ENCODE measurements around the gene ANTKMT. TPM values are rescaled to one million over a fixed set of nuclear protein-coding genes. Genes with fewer than 3 reads are reported as not detected.
"Not testable (repeated sequence)": the region's sequence is repeated elsewhere in the genome, so short reads cannot be mapped to it uniquely, and the experiment has no call there.

The ANTKMT gene
- total RNA-seq, 2 donors from 2014 or later = 36.9 to 40.6 TPM

DNA sequence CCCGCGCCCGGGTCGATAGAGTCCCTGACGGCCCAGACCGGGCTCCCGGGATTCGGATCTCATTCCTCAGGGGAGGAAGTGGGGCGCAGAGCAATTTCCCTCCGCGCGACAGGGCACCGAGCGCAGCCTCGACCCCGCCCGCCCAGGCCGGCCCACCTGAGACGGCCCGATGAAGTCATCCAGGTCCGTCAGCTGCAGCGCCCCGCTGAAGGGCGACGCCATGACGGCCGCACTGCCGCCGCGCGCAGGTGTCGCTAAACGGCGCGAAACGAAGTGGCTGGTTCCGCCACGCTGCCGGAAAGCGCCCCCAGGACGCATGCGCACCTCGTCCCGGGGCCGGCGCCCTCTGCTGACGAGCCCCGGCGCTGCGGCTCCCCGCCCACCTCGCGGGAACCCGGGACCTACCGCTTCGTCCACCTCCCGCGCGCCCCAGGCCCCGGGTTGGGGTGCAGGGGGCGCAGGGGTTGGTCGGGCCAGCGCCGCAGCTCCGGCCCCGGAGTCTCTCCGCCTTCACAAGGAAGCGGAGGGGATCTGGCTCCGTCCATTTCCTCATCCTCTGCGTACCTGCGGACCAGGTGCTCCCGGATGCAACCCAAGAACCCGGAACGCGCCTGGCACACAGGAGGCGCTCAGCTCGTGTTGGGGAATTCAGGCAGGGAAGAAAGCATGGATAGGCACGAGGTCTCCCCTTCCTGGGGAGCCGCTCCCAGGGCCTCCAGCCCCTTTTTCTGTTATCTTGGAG is 20.0 kb downstream of the ANTKMT start, which contains the start of gene CIAO3:
Gene CIAO3 (minus strand): TSS at position 234 of the 742 bp plus-strand sequence. CDS start 12 bp downstream, at position 222.
- 0 to 1% methylated on average over 9 to 79 of the region's 79 CpGs for WGBS, 2 experiments (ENCODE audit: insufficient coverage in 1 of 2, insufficient read length in 1 of 2)
- H3K4me1 Mint-ChIP-seq = peaks cover 5% of the 10 kb centered on the region

DNA sequence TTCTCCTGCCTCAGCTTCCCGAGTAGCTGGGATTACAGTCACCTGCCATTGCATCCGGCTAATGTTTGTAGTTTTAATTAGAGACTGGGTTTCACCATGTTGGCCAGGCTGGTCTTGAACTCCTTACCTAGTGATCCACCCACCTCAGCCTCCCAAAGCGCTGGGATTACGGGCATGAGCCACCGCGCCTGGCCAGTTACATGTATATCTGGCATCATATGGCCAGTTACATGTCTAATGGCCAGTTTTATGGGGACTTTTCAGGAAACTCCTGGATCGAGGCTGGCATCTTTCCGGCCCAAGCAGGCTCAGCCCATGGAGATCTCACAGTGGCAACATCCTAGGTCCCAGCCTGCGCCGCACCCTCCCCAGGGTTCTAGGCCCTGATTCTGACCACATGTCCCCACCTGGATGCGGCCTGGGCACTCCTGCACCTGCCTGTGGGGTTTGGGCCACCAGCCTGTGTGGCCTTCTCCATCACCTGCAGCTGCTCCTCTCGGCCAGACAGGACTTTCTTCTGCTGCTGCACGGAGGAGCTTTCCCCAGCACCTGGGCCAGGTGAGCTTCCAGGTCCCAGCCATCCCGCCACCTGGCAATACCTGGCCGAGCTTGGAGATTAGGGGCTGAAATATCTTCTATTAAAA is 21.2 kb downstream of the ANTKMT start:
- no peaks in the 10 kb centered on the region for H3K27me3 Mint-ChIP-seq (ENCODE audit: insufficient read depth)
- peaks cover 14% of the 10 kb centered on the region for H3K36me3 Mint-ChIP-seq (ENCODE audit: low read depth)
- H3K9me3 Mint-ChIP-seq = no peaks in the 10 kb centered on the region
- 93 to 96% methylated on average over 10 to 15 of the region's 15 CpGs for WGBS, 2 experiments (ENCODE audit: insufficient coverage in 1 of 2, insufficient read length in 1 of 2)
- peaks cover 10% of the 10 kb centered on the region for H3K36me3 ChIP-seq (ENCODE audit: control insufficient read depth, insufficient read depth, low read length)
- peaks cover 5% of the 10 kb centered on the region for H3K4me1 Mint-ChIP-seq
- no peak overlapping the region for H3K9ac ChIP-seq (ENCODE audit: extremely low read depth, low read length, poor library complexity, severe bottlenecking)
- no peaks in the 10 kb centered on the region for H3K27me3 ChIP-seq (ENCODE audit: control insufficient read depth, insufficient read depth, low read length, poor library complexity, severe bottlenecking)
- no peak overlapping the region for H3K27ac ChIP-seq (ENCODE audit: low read depth, low read length)
- no peak for TF ChIP-seq CTCF (conservative IDR thresholded peaks at IDR 0.05)
- no peak overlapping the region for H3K4me3 ChIP-seq (ENCODE audit: low read length)
- no peak for DNase-seq
- no peak overlapping the region for H3K27ac Mint-ChIP-seq
- no peaks in the 10 kb centered on the region for H3K9me3 ChIP-seq (ENCODE audit: control insufficient read depth, low read length)
- H3K4me3 Mint-ChIP-seq = peak overlapping the region; percentile 68
- H3K4me1 ChIP-seq (ENCODE audit: control insufficient read depth, insufficient read depth, low read length) = no peaks in the 10 kb centered on the region

More for the DNA sequence above, 20.0 kb downstream of the ANTKMT start, which contains the start of gene CIAO3:
- DNase-seq = peak; percentile 97
- H3K27ac ChIP-seq (ENCODE audit: low read depth, low read length) = no peak within 1 kb of the TSS
- H3K4me3 Mint-ChIP-seq = peak within 1 kb of the TSS; percentile 68
- peak within 1 kb of the TSS; percentile 87 for H3K27ac Mint-ChIP-seq
- H3K9ac ChIP-seq (ENCODE audit: extremely low read depth, low read length, poor library complexity, severe bottlenecking) = peak within 1 kb of the TSS; percentile 80
- H3K9me3 Mint-ChIP-seq = no peaks in the 10 kb centered on the region
- H3K4me1 ChIP-seq (ENCODE audit: control insufficient read depth, insufficient read depth, low read length) = no peaks in the 10 kb centered on the region
- H3K36me3 ChIP-seq (ENCODE audit: control insufficient read depth, insufficient read depth, low read length) = peaks cover 19% of the 10 kb centered on the region
- no peaks in the 10 kb centered on the region for H3K9me3 ChIP-seq (ENCODE audit: control insufficient read depth, low read length)
- peaks cover 17% of the 10 kb centered on the region for H3K36me3 Mint-ChIP-seq (ENCODE audit: low read depth)
- H3K4me3 ChIP-seq (ENCODE audit: low read length) = peak within 1 kb of the TSS; percentile 85
- H3K27me3 ChIP-seq (ENCODE audit: control insufficient read depth, insufficient read depth, low read length, poor library complexity, severe bottlenecking) = no peaks in the 10 kb centered on the region
- TF ChIP-seq CTCF (conservative IDR thresholded peaks at IDR 0.05) = peak; percentile 94
- no peaks in the 10 kb centered on the region for H3K27me3 Mint-ChIP-seq (ENCODE audit: insufficient read depth)

DNA sequence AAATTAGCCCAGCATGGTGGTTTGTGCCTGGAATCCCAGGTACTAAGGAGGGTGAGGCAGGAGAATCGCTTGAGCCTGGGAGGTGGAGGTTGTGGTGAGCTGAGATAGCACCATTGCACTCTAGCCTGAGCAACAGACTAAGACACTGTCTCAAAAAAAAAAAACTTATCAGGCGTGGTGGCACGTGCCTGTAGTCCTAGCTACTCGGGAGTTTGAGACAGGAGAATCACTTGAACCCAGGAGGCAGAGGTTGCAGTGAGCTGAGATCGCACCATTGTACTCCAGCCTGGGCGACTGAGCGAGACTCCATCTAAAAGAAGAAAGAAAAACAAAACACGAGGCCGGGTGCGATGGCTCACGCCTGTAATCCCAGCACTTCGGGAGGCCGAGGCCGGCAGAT is 21.9 kb downstream of the ANTKMT start:
- H3K27me3 ChIP-seq (ENCODE audit: control insufficient read depth, insufficient read depth, low read length, poor library complexity, severe bottlenecking); H3K27ac Mint-ChIP-seq; H3K9me3 ChIP-seq (ENCODE audit: control insufficient read depth, low read length); H3K36me3 ChIP-seq (ENCODE audit: control insufficient read depth, insufficient read depth, low read length); H3K4me3 Mint-ChIP-seq; H3K27ac ChIP-seq (ENCODE audit: low read depth, low read length); H3K4me1 ChIP-seq (ENCODE audit: control insufficient read depth, insufficient read depth, low read length); H3K9me3 Mint-ChIP-seq; H3K4me3 ChIP-seq (ENCODE audit: low read length); H3K27me3 Mint-ChIP-seq (ENCODE audit: insufficient read depth); DNase-seq; H3K4me1 Mint-ChIP-seq; H3K9ac ChIP-seq (ENCODE audit: extremely low read depth, low read length, poor library complexity, severe bottlenecking): not testable (repeated sequence)
- WGBS, 2 experiments (ENCODE audit: insufficient coverage in 1 of 2, insufficient read length in 1 of 2) = 93 to 98% methylated on average over 12 to 14 of the region's 14 CpGs
- H3K36me3 Mint-ChIP-seq (ENCODE audit: low read depth) = peaks cover 11% of the 10 kb centered on the region
